Right cardiac atrium (tissue), 5 donors: Measurements from ENCODE around the gene LRRC26. TPM values are rescaled to one million over a fixed set of nuclear protein-coding genes. Genes with fewer than 3 reads are reported as not detected.

ENCODE experiments used
- ATAC-seq, 2 donors: fragments of 200-7000 bp; cut with Tn5 transposase; one replicate each; pipeline versions ENCODE4 v1.8.0 to v1.9.1; 2020; ENCODE audit warnings: moderate library complexity in 2 of 2, mild to moderate bottlenecking in 1 of 2
- DNase-seq, 3 donors: peaks; one replicate each; pipeline ENCODE4 v3.0.0-alpha.2; 2020
- H3K27ac ChIP-seq: one replicate; pipeline ENCODE4 v1.5.1; 2013; ENCODE audit warnings: mild to moderate bottlenecking, low read length, control low read depth, moderate library complexity
- H3K27me3 ChIP-seq: one replicate; pipeline ENCODE4 v1.6.1; 2013; ENCODE audit not compliant: control insufficient read depth, insufficient read depth
- H3K4me1 ChIP-seq: one replicate; pipeline ENCODE4 v1.6.1; 2013; ENCODE audit warnings: low read length; ENCODE audit not compliant: control insufficient read depth, insufficient read depth
- H3K4me3 ChIP-seq: one replicate; pipeline ENCODE4 v1.5.1; 2013; ENCODE audit warnings: low read length, control low read depth
- H3K9me3 ChIP-seq: one replicate; pipeline ENCODE4 v1.6.1; 2013; ENCODE audit warnings: low read length; ENCODE audit not compliant: control insufficient read depth
- WGBS: extraction: QIAGEN DNeasy Blood & Tissue Kit; methylation state at CpG from one replicate; pipeline ENCODE4 v1.1.7; 2013; 5-methylcytosine and 5-hydroxymethylcytosine counted together
- intact Hi-C, 4 donors: fragments of 100-400 bp; cut with DNase I; formaldehyde crosslinking; loops; one replicate each; pipeline versions ENCODE4 v1.11.0 to v1.14.0; 2022 to 2023
- polyA plus RNA-seq: library from polyadenylated mRNA; stranded (reverse); fragments of 200-250 nt; gene quantifications from one replicate; pipeline ENCODE4 v1.2.3, GENCODE V29; 2013
- total RNA-seq, 4 donors: library from RNA; stranded (reverse); fragmentation: NEBNext Ultra II Directional; extraction: Animal tissue kit (Norgen Biotek cat#: 25700); gene quantifications; one replicate each; pipeline ENCODE4 v1.2.1, GENCODE V29; 2021
- donor health status: healthy with polysubstance abuse.
- donor health status: DM: no; HTN: yes; CAD: no.
- donor health status: DM: no; HTN: no; CAD: no.
- donor health status: DM: no; HTN: yes; CAD: no; lungs with severe emphysema.
- donor health status: DM: yes; HTN: yes; CAD: no.

LRRC26 gene
- total and polyA plus RNA-seq, 5 donors, result not detected

- Histone ChIP-seq H3K4me3 (peak overlapping the region; percentile 71), H3K9me3 (no peaks in the 10 kb centered on the region), H3K27ac (peak overlapping the region; percentile 66), H3K4me1 (peaks cover 12% of the 10 kb centered on the region), H3K27me3 (no peaks in the 10 kb centered on the region)
- ATAC-seq (no peak), DNase-seq (no peak)
- 31% methylated on average over 23 of the region's 23 CpGs for WGBS
- intact Hi-C loops, result no loop called here
Observed at GRCh38 chr9:137189297-137190295, 19.7 kb upstream of the LRRC26 start.

- DNase-seq, result peak; percentile 94 to 98 (median 98)
- Histone ChIP-seq H3K4me1 (peaks cover 12% of the 10 kb centered on the region), H3K9me3 (no peaks in the 10 kb centered on the region), H3K27ac (peak within 1 kb of the TSS; percentile 66), H3K4me3 (peak within 1 kb of the TSS; percentile 71), H3K27me3 (no peaks in the 10 kb centered on the region)
- peak; percentile 89 to 90 for ATAC-seq
- under 1% methylated on average over 98 of the region's 98 CpGs for WGBS
- intact Hi-C loops, result no loop called here
Observed at GRCh38 chr9:137188490-137189296, 18.8 kb upstream of the LRRC26 start, which contains the start of the genes ANAPC2 and SSNA1. ANAPC2 (minus strand) TSS chr9:137188560; CDS start chr9:137188532, 28 bp downstream. SSNA1 (plus strand) TSS chr9:137188676; CDS start chr9:137188727, 51 bp downstream.

GRCh38 chr9:137188086-137188489 is 18.2 kb upstream of the LRRC26 start:
- Histone ChIP-seq H3K9me3 (no peaks in the 10 kb centered on the region), H3K27me3 (no peaks in the 10 kb centered on the region), H3K4me3 (peak overlapping the region; percentile 71), H3K27ac (peak overlapping the region; percentile 31), H3K4me1 (peaks cover 12% of the 10 kb centered on the region)
- DNase-seq, result no peak
- intact Hi-C loops, result no loop called here
- ATAC-seq, result no peak
- under 1% methylated on average over 31 of the region's 31 CpGs for WGBS

GRCh38 chr9:137187386-137187785 is 17.5 kb upstream of the LRRC26 start:
- Histone ChIP-seq H3K9me3 (no peaks in the 10 kb centered on the region), H3K4me3 (peak overlapping the region; percentile 71), H3K4me1 (peaks cover 12% of the 10 kb centered on the region), H3K27me3 (no peaks in the 10 kb centered on the region), H3K27ac (no peak overlapping the region)
- ATAC-seq (no peak), DNase-seq (no peak)
- 85% methylated on average over 15 of the region's 15 CpGs for WGBS
- intact Hi-C loops, result no loop called here

- H3K9me3 ChIP-seq, result no peaks in the 10 kb centered on the region
- no peak overlapping the region for H3K27ac ChIP-seq
- intact Hi-C loops, result no loop called here
- H3K4me3 ChIP-seq, result no peak overlapping the region
- DNase-seq (no peak), ATAC-seq (no peak)
- no peaks in the 10 kb centered on the region for H3K27me3 ChIP-seq
- peaks cover 12% of the 10 kb centered on the region for H3K4me1 ChIP-seq
- 79% methylated on average over 6 of the region's 6 CpGs for WGBS
Observed at GRCh38 chr9:137186385-137186784, 16.5 kb upstream of the LRRC26 start.

- WGBS, result 92% methylated on average over 19 of the region's 19 CpGs
- H3K4me3 ChIP-seq, result no peak overlapping the region
- ATAC-seq (no peak), DNase-seq (no peak)
- no peaks in the 10 kb centered on the region for H3K9me3 ChIP-seq
- H3K27me3 ChIP-seq, result no peaks in the 10 kb centered on the region
- intact Hi-C loops, result no loop called here
- no peak overlapping the region for H3K27ac ChIP-seq
- peaks cover 12% of the 10 kb centered on the region for H3K4me1 ChIP-seq
Observed at GRCh38 chr9:137185921-137186320, 16.1 kb upstream of the LRRC26 start.

- 93% methylated on average over 48 of the region's 48 CpGs for WGBS
- no peak overlapping the region for H3K27ac ChIP-seq
- peaks cover 12% of the 10 kb centered on the region for H3K4me1 ChIP-seq
- DNase-seq (no peak), ATAC-seq (no peak)
- no peak overlapping the region for H3K4me3 ChIP-seq
- intact Hi-C loops, result no loop called here
- H3K27me3 ChIP-seq, result no peaks in the 10 kb centered on the region
- no peaks in the 10 kb centered on the region for H3K9me3 ChIP-seq
Observed at GRCh38 chr9:137184881-137185660, 15.2 kb upstream of the LRRC26 start.

- Histone ChIP-seq H3K9me3 (no peaks in the 10 kb centered on the region), H3K4me3 (no peak overlapping the region), H3K27ac (no peak overlapping the region), H3K4me1 (peaks cover 9% of the 10 kb centered on the region), H3K27me3 (no peaks in the 10 kb centered on the region)
- WGBS, result 93% methylated on average over 27 of the region's 27 CpGs
- no peak for ATAC-seq
- no peak for DNase-seq
- intact Hi-C loops, result no loop called here
Observed at GRCh38 chr9:137183980-137184595, 14.2 kb upstream of the LRRC26 start.

- ATAC-seq (no peak), DNase-seq (no peak)
- Histone ChIP-seq H3K4me1 (peaks cover 9% of the 10 kb centered on the region), H3K4me3 (no peak overlapping the region), H3K9me3 (no peaks in the 10 kb centered on the region), H3K27ac (no peak overlapping the region), H3K27me3 (no peaks in the 10 kb centered on the region)
- WGBS, result 88% methylated on average over 17 of the region's 17 CpGs
- intact Hi-C loops, result no loop called here
Observed at GRCh38 chr9:137182836-137183235, 13.0 kb upstream of the LRRC26 start.

GRCh38 chr9:137181680-137182079 is 11.8 kb upstream of the LRRC26 start:
- Histone ChIP-seq H3K27ac (no peak overlapping the region), H3K4me1 (peaks cover 2% of the 10 kb centered on the region), H3K27me3 (no peaks in the 10 kb centered on the region), H3K4me3 (no peak overlapping the region), H3K9me3 (no peaks in the 10 kb centered on the region)
- no peak for DNase-seq
- WGBS, result 92% methylated on average over 22 of the region's 22 CpGs
- ATAC-seq, result no peak
- intact Hi-C loops, result no loop called here
